Muscle of back (tissue), 11 donors: ENCODE results near the gene ACER3. TPM values are rescaled to one million over a fixed set of nuclear protein-coding genes. Genes with fewer than 3 reads are reported as not detected.
"Not testable (repeated sequence)": the region's sequence is repeated elsewhere in the genome, so short reads cannot be mapped to it uniquely, and the experiment has no call there.

Source experiments
- DNase-seq, 3 donors: peaks; one replicate each; pipeline versions ENCODE4 v3.0.0 to v3.0.0-alpha.2; 2013
- polyA plus RNA-seq, 10 donors: library from polyadenylated mRNA; unstranded; fragments of 120-200 nt; gene quantifications; one replicate each; pipeline ENCODE4 v1.2.1, GENCODE V29; 2013; ENCODE audit not compliant: insufficient read length in 10 of 10

The ACER3 gene
- polyA plus RNA-seq, 10 donors, result 4.6 to 10.3 (median 8.0) TPM

- peak; percentile 60 to 86 (median 77) for DNase-seq
Observed at GRCh38 chr11:76918941-76919386, 58.2 kb downstream of the ACER3 start.

- DNase-seq, result no peak
Observed at GRCh38 chr11:76919467-76919866, 58.7 kb downstream of the ACER3 start.

- DNase-seq, result peak; percentile 70 to 85 (median 78)
Observed at GRCh38 chr11:76919887-76920746, 59.4 kb downstream of the ACER3 start.

GRCh38 chr11:76927160-76927559, 66.4 kb downstream of the ACER3 start:
- DNase-seq, result no peak

- no peak for DNase-seq
Observed at GRCh38 chr11:76935042-76935441, 74.3 kb downstream of the ACER3 start.

- DNase-seq, result no peak
Observed at GRCh38 chr11:76939219-76939631, 78.5 kb downstream of the ACER3 start.

- DNase-seq, result no peak
Observed at GRCh38 chr11:76944225-76944624, 83.5 kb downstream of the ACER3 start.

GRCh38 chr11:76946223-76946622, 85.5 kb downstream of the ACER3 start:
- DNase-seq, result no peak

- DNase-seq, result no peak
Observed at GRCh38 chr11:76947190-76947589, 86.5 kb downstream of the ACER3 start.

- DNase-seq, result no peak
Observed at GRCh38 chr11:76947800-76948199, 87.1 kb downstream of the ACER3 start.

- no peak for DNase-seq
Observed at GRCh38 chr11:76955459-76956114, 94.9 kb downstream of the ACER3 start.

GRCh38 chr11:76962583-76963416, 102.1 kb downstream of the ACER3 start:
- no peak for DNase-seq

GRCh38 chr11:76963417-76964168, 102.9 kb downstream of the ACER3 start:
- DNase-seq, result not testable (repeated sequence)

- no peak for DNase-seq
Observed at GRCh38 chr11:76972051-76972450, 111.3 kb downstream of the ACER3 start.

- no peak for DNase-seq
Observed at GRCh38 chr11:76974179-76974891, 113.6 kb downstream of the ACER3 start.

- no peak for DNase-seq
Observed at GRCh38 chr11:76975513-76975912, 114.8 kb downstream of the ACER3 start.

- no peak for DNase-seq
Observed at GRCh38 chr11:76977791-76978190, 117.1 kb downstream of the ACER3 start.

GRCh38 chr11:76978239-76978638, 117.5 kb downstream of the ACER3 start:
- DNase-seq, result no peak

- no peak for DNase-seq
Observed at GRCh38 chr11:76978818-76979217, 118.1 kb downstream of the ACER3 start.

- no peak for DNase-seq
Observed at GRCh38 chr11:76980196-76980595, 119.5 kb downstream of the ACER3 start.

GRCh38 chr11:76984743-76985142, 124.0 kb downstream of the ACER3 start:
- DNase-seq, result no peak
